Mesendoderm (in vitro differentiated cells): Measurements from ENCODE around the gene AFAP1L1.

ENCODE experiments used
- DNase-seq: peaks from one replicate; pipeline ENCODE4 v3.0.0; 2013
- H2AK5ac ChIP-seq: 2 replicates; pipeline ENCODE4 v1.6.1; 2013; ENCODE audit warnings: low read length, inconsistent platforms
- H2BK120ac ChIP-seq: 2 replicates; pipeline ENCODE4 v1.6.1; 2013; ENCODE audit warnings: low read depth, mild to moderate bottlenecking, low read length, moderate library complexity, mixed read lengths
- H2BK15ac ChIP-seq: replicated peaks from 2 replicates; pipeline ENCODE4 v1.6.1; 2013; ENCODE audit warnings: low read depth, mild to moderate bottlenecking, moderate library complexity
- H2BK5ac ChIP-seq: 2 replicates; pipeline ENCODE4 v1.6.1; 2013; ENCODE audit warnings: low read length, inconsistent platforms
- H3K18ac ChIP-seq: 2 replicates; pipeline ENCODE4 v1.6.1; 2013; ENCODE audit warnings: mild to moderate bottlenecking, low read length, mixed read lengths
- H3K23ac ChIP-seq: one replicate; pipeline ENCODE4 v1.6.1; 2013; ENCODE audit warnings: low read length
- H3K27ac ChIP-seq: 2 replicates; pipeline ENCODE4 v1.5.1; 2013; ENCODE audit warnings: low read depth, mild to moderate bottlenecking, inconsistent platforms, low read length, moderate library complexity
- H3K27me3 ChIP-seq: 2 replicates; pipeline ENCODE4 v1.6.1; 2013; ENCODE audit warnings: low read length, control low read depth, mild to moderate bottlenecking, inconsistent platforms; ENCODE audit not compliant: insufficient read depth, poor library complexity
- H3K36me3 ChIP-seq: 2 replicates; pipeline ENCODE4 v1.6.1; 2013; ENCODE audit warnings: low read length, inconsistent platforms; ENCODE audit not compliant: control insufficient read depth, insufficient read depth
- H3K4ac ChIP-seq: one replicate; pipeline ENCODE4 v1.6.1; 2013; ENCODE audit warnings: low read depth, mild to moderate bottlenecking, low read length, moderate library complexity
- H3K4me1 ChIP-seq: 2 replicates; pipeline ENCODE4 v1.6.1; 2013; ENCODE audit warnings: low read depth, low read length, inconsistent platforms; ENCODE audit not compliant: control insufficient read depth
- H3K4me2 ChIP-seq: 2 replicates; pipeline ENCODE4 v1.6.1; 2013; ENCODE audit warnings: low read length
- H3K4me3 ChIP-seq: 2 replicates; pipeline ENCODE4 v1.5.1; 2013; ENCODE audit warnings: mild to moderate bottlenecking, low read length
- H3K56ac ChIP-seq: one replicate; pipeline ENCODE4 v1.6.1; 2013; ENCODE audit warnings: low read length
- H3K79me1 ChIP-seq: 2 replicates; pipeline ENCODE4 v1.6.1; 2013; ENCODE audit warnings: low read length, inconsistent platforms
- H3K79me2 ChIP-seq: 2 replicates; pipeline ENCODE4 v1.6.1; 2013; ENCODE audit warnings: mild to moderate bottlenecking, low read length; ENCODE audit not compliant: control insufficient read depth, insufficient read depth
- H3K9ac ChIP-seq: 2 replicates; pipeline ENCODE4 v1.6.1; 2013; ENCODE audit warnings: low read length, inconsistent platforms
- H4K5ac ChIP-seq: one replicate; pipeline ENCODE4 v1.6.1; 2013; ENCODE audit warnings: low read length
- H4K8ac ChIP-seq: one replicate; pipeline ENCODE4 v1.6.1; 2013; ENCODE audit warnings: low read depth, mild to moderate bottlenecking, control low read depth, low read length, moderate library complexity
- WGBS: extraction: QIAGEN DNeasy Blood & Tissue Kit; methylation state at CpG from one replicate; pipeline ENCODE4 v1.1.7; 2013; ENCODE audit warnings: low lambda C conversion rate, missing lambda C conversion rate; ENCODE audit not compliant: insufficient coverage; ENCODE audit errors: extremely low coverage; 5-methylcytosine and 5-hydroxymethylcytosine counted together

The AFAP1L1 gene

DNA sequence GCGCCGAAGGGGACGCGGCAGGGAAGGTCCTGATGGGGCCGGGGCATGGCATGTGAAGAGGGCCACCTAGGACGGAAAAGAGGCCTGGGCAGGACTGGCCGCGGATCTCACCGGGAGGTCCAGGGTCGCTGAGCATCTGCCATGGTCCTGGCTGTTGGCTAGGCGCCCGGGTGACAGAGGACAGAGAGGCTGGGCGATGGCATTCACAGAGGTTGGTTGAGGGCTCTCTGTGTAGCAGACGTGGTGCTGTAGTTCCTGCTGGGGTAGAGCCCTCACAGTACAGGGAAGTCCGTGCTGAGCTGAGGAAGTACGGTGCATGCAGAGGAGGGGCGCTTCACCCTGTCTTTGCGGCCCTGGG is 86.6 kb downstream of the AFAP1L1 start:
- Histone ChIP-seq H3K4me1 (no peaks in the 10 kb centered on the region), H4K8ac (no peak overlapping the region), H2BK5ac (no peak overlapping the region), H2BK120ac (no peak overlapping the region), H3K27ac (no peak overlapping the region), H2BK15ac (no peak overlapping the region), H3K4ac (no peak overlapping the region), H3K18ac (no peak overlapping the region), H4K5ac (no peak overlapping the region), H3K79me2 (no peaks in the 10 kb centered on the region), H3K4me3 (peak overlapping the region; percentile 67), H3K23ac (no peak overlapping the region), H3K4me2 (peak overlapping the region; percentile 92), H3K56ac (peak overlapping the region; percentile 88), H3K9ac (peak overlapping the region; percentile 73), H3K36me3 (no peaks in the 10 kb centered on the region), H2AK5ac (no peak overlapping the region), H3K79me1 (no peaks in the 10 kb centered on the region), H3K27me3 (no peaks in the 10 kb centered on the region)
- WGBS, result no CpG with 5 or more reads among the region's 18 CpGs
- DNase-seq, result no peak

DNA sequence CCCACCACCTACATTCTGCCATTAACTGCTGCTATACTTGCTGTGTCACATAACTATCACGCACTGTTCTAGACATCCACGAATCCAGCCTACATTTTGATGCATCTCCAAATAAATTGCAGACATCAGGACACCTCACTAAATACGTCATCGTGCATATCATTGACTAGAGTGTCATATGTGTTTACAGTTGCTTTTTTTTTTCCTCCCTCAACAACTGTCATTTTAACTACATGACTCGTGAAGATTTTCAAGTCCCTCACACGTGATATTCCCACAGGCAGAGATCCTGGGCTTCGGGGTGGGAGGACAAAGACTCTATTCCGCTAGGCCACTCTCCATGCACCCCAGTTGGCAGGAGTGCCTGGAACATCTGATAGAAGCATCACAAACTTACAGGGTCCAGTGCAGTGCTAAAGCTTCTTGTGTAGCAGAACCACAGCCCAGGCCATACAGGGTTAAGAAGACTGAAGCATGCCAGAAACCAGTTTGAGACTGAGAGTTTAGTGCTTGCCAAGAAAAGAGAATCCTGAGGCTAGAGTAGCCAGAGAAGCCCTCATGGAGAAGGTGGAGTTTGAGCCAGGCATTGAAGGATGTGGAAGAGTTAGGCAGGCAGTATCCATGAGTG is 87.3 kb downstream of the AFAP1L1 start:
- H2AK5ac ChIP-seq, result no peak overlapping the region
- no peak for DNase-seq
- no peak overlapping the region for H3K4ac ChIP-seq
- H3K4me1 ChIP-seq, result no peaks in the 10 kb centered on the region
- no peaks in the 10 kb centered on the region for H3K36me3 ChIP-seq
- no peak overlapping the region for H3K4me2 ChIP-seq
- no peak overlapping the region for H3K18ac ChIP-seq
- WGBS, result no CpG with 5 or more reads among the region's 8 CpGs
- no peak overlapping the region for H4K5ac ChIP-seq
- H3K27me3 ChIP-seq, result no peaks in the 10 kb centered on the region
- no peak overlapping the region for H3K9ac ChIP-seq
- H2BK120ac ChIP-seq, result no peak overlapping the region
- H2BK5ac ChIP-seq, result no peak overlapping the region
- H3K56ac ChIP-seq, result no peak overlapping the region
- H3K79me2 ChIP-seq, result no peaks in the 10 kb centered on the region
- no peak overlapping the region for H4K8ac ChIP-seq
- no peak overlapping the region for H2BK15ac ChIP-seq
- H3K4me3 ChIP-seq, result no peak overlapping the region
- H3K27ac ChIP-seq, result no peak overlapping the region
- no peaks in the 10 kb centered on the region for H3K79me1 ChIP-seq
- no peak overlapping the region for H3K23ac ChIP-seq

GRCh38 chr5:149360272-149360671 is 88.6 kb downstream of the AFAP1L1 start:
- no peaks in the 10 kb centered on the region for H3K36me3 ChIP-seq
- no peak overlapping the region for H3K27ac ChIP-seq
- H3K4me1 ChIP-seq, result no peaks in the 10 kb centered on the region
- no peak overlapping the region for H3K4me2 ChIP-seq
- H2BK120ac ChIP-seq, result no peak overlapping the region
- H3K18ac ChIP-seq, result no peak overlapping the region
- H3K56ac ChIP-seq, result no peak overlapping the region
- H4K5ac ChIP-seq, result no peak overlapping the region
- no peaks in the 10 kb centered on the region for H3K79me1 ChIP-seq
- H3K23ac ChIP-seq, result no peak overlapping the region
- H3K79me2 ChIP-seq, result no peaks in the 10 kb centered on the region
- H2BK5ac ChIP-seq, result no peak overlapping the region
- H3K27me3 ChIP-seq, result no peaks in the 10 kb centered on the region
- no peak overlapping the region for H4K8ac ChIP-seq
- no CpG with 5 or more reads among the region's 1 CpG for WGBS
- no peak overlapping the region for H3K4ac ChIP-seq
- no peak overlapping the region for H3K9ac ChIP-seq
- H2BK15ac ChIP-seq, result no peak overlapping the region
- DNase-seq, result no peak
- no peak overlapping the region for H2AK5ac ChIP-seq
- no peak overlapping the region for H3K4me3 ChIP-seq

DNA sequence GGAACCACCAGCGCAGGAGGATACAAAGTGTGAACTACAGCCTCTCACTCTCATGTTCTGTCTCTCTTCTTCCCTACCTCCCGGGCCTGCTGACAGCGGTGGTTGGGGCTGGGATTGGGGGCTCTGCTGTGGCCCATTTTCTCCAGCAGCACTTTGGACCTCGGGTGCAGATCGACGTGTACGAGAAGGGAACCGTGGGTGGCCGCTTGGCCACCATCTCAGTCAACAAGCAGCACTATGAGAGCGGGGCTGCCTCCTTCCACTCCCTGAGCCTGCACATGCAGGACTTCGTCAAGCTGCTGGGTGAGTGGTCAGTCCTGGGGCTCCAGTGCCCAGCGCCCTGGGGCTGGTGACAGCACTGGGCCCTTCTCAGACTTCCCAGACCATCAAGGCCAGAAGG is 90.9 kb downstream of the AFAP1L1 start:
- Histone ChIP-seq H3K79me2 (no peaks in the 10 kb centered on the region), H3K4ac (no peak overlapping the region), H3K56ac (no peak overlapping the region), H4K8ac (no peak overlapping the region), H3K23ac (no peak overlapping the region), H3K27ac (no peak overlapping the region), H3K4me3 (no peak overlapping the region), H3K36me3 (no peaks in the 10 kb centered on the region), H3K27me3 (no peaks in the 10 kb centered on the region), H2BK120ac (no peak overlapping the region), H3K79me1 (no peaks in the 10 kb centered on the region), H2BK5ac (no peak overlapping the region), H2BK15ac (no peak overlapping the region), H4K5ac (no peak overlapping the region), H3K4me1 (no peaks in the 10 kb centered on the region), H3K4me2 (no peak overlapping the region), H3K9ac (no peak overlapping the region), H2AK5ac (no peak overlapping the region), H3K18ac (no peak overlapping the region)
- DNase-seq, result no peak
- no CpG with 5 or more reads among the region's 12 CpGs for WGBS

- no peak overlapping the region for H3K56ac ChIP-seq
- H2BK5ac ChIP-seq, result no peak overlapping the region
- H4K5ac ChIP-seq, result no peak overlapping the region
- no peaks in the 10 kb centered on the region for H3K36me3 ChIP-seq
- no peak overlapping the region for H3K9ac ChIP-seq
- DNase-seq, result no peak
- H3K79me1 ChIP-seq, result no peaks in the 10 kb centered on the region
- H2BK120ac ChIP-seq, result no peak overlapping the region
- H4K8ac ChIP-seq, result no peak overlapping the region
- H3K27me3 ChIP-seq, result no peaks in the 10 kb centered on the region
- H2BK15ac ChIP-seq, result no peak overlapping the region
- H3K23ac ChIP-seq, result no peak overlapping the region
- no peak overlapping the region for H3K18ac ChIP-seq
- no peak overlapping the region for H3K4me3 ChIP-seq
- no peak overlapping the region for H3K4me2 ChIP-seq
- H3K79me2 ChIP-seq, result no peaks in the 10 kb centered on the region
- no peaks in the 10 kb centered on the region for H3K4me1 ChIP-seq
- H3K4ac ChIP-seq, result no peak overlapping the region
- no peak overlapping the region for H3K27ac ChIP-seq
- H2AK5ac ChIP-seq, result no peak overlapping the region
Measured at GRCh38 chr5:149363358-149363757, 91.7 kb downstream of the AFAP1L1 start.

DNA sequence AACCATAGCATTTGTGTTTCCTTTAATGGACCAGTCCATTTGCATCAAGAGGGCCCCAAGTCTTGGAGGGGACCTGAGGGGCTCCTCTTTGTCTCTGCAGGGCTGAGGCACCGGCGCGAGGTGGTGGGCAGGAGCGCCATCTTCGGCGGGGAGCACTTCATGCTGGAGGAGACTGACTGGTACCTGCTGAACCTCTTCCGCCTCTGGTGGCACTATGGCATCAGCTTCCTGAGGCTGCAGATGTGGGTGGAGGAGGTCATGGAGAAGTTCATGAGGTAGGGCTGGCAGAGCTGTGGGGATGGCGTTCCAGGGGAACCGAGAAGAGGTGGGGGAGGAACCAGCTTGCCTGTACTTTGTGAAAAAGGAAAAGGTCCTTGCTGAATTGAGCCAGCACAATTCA is 92.3 kb downstream of the AFAP1L1 start:
- Histone ChIP-seq H3K4ac (no peak overlapping the region), H2BK120ac (no peak overlapping the region), H2BK5ac (no peak overlapping the region), H3K9ac (no peak overlapping the region), H3K23ac (no peak overlapping the region), H3K4me3 (no peak overlapping the region), H3K79me2 (no peaks in the 10 kb centered on the region), H3K18ac (no peak overlapping the region), H2AK5ac (no peak overlapping the region), H3K27me3 (no peaks in the 10 kb centered on the region), H2BK15ac (no peak overlapping the region), H3K4me2 (no peak overlapping the region), H3K79me1 (no peaks in the 10 kb centered on the region), H3K36me3 (no peaks in the 10 kb centered on the region), H3K56ac (no peak overlapping the region), H4K8ac (no peak overlapping the region), H3K4me1 (no peaks in the 10 kb centered on the region), H3K27ac (no peak overlapping the region), H4K5ac (no peak overlapping the region)
- DNase-seq, result no peak
- no CpG with 5 or more reads among the region's 9 CpGs for WGBS
